DOHH2 (cell line): Measurements from ENCODE around the gene ATP10D.

Experiments
- EZH2phosphoT487 ChIP-seq: fragments of 200-600 bp; sonication (generic); IDR thresholded peaks from 2 replicates; pipeline ENCODE4 v1.6.1; 2017; ENCODE audit warnings: borderline replicate concordance, mild to moderate bottlenecking, antibody characterized with exemption, low read length, moderate library complexity, mixed read lengths
- TF ChIP-seq, protein P1 (sequence below): fragments of 200-600 bp; sonication (generic); IDR thresholded peaks from one replicate; pipeline ENCODE4 v1.5.1; 2014; ENCODE audit warnings: antibody characterized with exemption, mild to moderate bottlenecking, low read depth, low read length; ENCODE audit not compliant: poor library complexity, severe bottlenecking

- TF ChIP-seq, protein P1, sequence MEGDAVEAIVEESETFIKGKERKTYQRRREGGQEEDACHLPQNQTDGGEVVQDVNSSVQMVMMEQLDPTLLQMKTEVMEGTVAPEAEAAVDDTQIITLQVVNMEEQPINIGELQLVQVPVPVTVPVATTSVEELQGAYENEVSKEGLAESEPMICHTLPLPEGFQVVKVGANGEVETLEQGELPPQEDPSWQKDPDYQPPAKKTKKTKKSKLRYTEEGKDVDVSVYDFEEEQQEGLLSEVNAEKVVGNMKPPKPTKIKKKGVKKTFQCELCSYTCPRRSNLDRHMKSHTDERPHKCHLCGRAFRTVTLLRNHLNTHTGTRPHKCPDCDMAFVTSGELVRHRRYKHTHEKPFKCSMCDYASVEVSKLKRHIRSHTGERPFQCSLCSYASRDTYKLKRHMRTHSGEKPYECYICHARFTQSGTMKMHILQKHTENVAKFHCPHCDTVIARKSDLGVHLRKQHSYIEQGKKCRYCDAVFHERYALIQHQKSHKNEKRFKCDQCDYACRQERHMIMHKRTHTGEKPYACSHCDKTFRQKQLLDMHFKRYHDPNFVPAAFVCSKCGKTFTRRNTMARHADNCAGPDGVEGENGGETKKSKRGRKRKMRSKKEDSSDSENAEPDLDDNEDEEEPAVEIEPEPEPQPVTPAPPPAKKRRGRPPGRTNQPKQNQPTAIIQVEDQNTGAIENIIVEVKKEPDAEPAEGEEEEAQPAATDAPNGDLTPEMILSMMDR: no peak
- no peak for TF ChIP-seq EZH2phosphoT487
Observed at GRCh38 chr4:47533689-47534347, 48.7 kb downstream of the ATP10D start.
